WTC11 (cell line): ENCODE measurements around the gene ME2.

Source experiments
- IRF2 ChIP-seq: sonication (generic); formaldehyde crosslinking; IDR thresholded peaks from 2 replicates; pipeline ENCODE4 v1.8.0; 2022; ENCODE audit warnings: low read depth, missing genetic modification reagents, borderline replicate concordance
- NFATC4 ChIP-seq: fragments of 250-450 bp; sonication (Bioruptor Pico); IDR thresholded peaks from 2 replicates; pipeline ENCODE4 v1.9.0; 2021; ENCODE audit warnings: mild to moderate bottlenecking
- NFE2L1 ChIP-seq: sonication (generic); formaldehyde crosslinking; IDR thresholded peaks from 2 replicates; pipeline ENCODE4 v1.8.1; 2023; ENCODE audit warnings: missing genetic modification reagents
- SP1 ChIP-seq: sonication (generic); formaldehyde crosslinking; conservative IDR thresholded peaks from 2 replicates; pipeline ENCODE4 v1.8.1; 2022; ENCODE audit warnings: missing genetic modification reagents
- ZBTB43 ChIP-seq: sonication (generic); formaldehyde crosslinking; IDR thresholded peaks from 2 replicates; pipeline ENCODE4 v1.8.1; 2023; ENCODE audit warnings: mild to moderate bottlenecking, missing genetic modification reagents
- ZNF281 ChIP-seq: sonication (generic); formaldehyde crosslinking; IDR thresholded peaks from 2 replicates; pipeline ENCODE4 v1.8.0; 2023; ENCODE audit warnings: mild to moderate bottlenecking, missing genetic modification reagents
- TF ChIP-seq, protein P1 (sequence below): sonication (generic); formaldehyde crosslinking; IDR thresholded peaks from 2 replicates; pipeline ENCODE4 v1.8.0; 2022; ENCODE audit warnings: mild to moderate bottlenecking, missing genetic modification reagents
- TF ChIP-seq, protein P2 (sequence below): fragments of 200-600 bp; IDR thresholded peaks from 2 replicates; pipeline ENCODE4 v1.8.0; 2022; ENCODE audit warnings: antibody characterized with exemption
- TF ChIP-seq, protein P3 (sequence below): sonication (generic); formaldehyde crosslinking; IDR thresholded peaks from 2 replicates; pipeline ENCODE4 v1.8.1; 2023; ENCODE audit warnings: mild to moderate bottlenecking, moderate library complexity, missing genetic modification reagents
- TF ChIP-seq, protein P4 (sequence below): sonication (generic); formaldehyde crosslinking; conservative IDR thresholded peaks from 2 replicates; pipeline ENCODE4 v1.8.1; 2022; ENCODE audit warnings: mild to moderate bottlenecking, missing genetic modification reagents
- TF ChIP-seq, protein P5 (sequence below): sonication (generic); formaldehyde crosslinking; IDR thresholded peaks from 2 replicates; pipeline ENCODE4 v1.8.1; 2023; ENCODE audit warnings: mild to moderate bottlenecking, missing genetic modification reagents, moderate library complexity

GRCh38 chr18:50839341-50839740, 39.6 kb upstream of the ME2 start:
- TF ChIP-seq NFE2L1 (CRISPR knock-in tag) (no peak), ZNF281 (CRISPR knock-in tag) (no peak), SP1 (no peak), ZBTB43 (no peak), IRF2 (CRISPR knock-in tag) (no peak), NFATC4 (CRISPR knock-in tag) (no peak)
- TF ChIP-seq, protein P1, sequence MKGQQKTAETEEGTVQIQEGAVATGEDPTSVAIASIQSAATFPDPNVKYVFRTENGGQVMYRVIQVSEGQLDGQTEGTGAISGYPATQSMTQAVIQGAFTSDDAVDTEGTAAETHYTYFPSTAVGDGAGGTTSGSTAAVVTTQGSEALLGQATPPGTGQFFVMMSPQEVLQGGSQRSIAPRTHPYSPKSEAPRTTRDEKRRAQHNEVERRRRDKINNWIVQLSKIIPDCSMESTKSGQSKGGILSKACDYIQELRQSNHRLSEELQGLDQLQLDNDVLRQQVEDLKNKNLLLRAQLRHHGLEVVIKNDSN (CRISPR knock-in tag): no peak
- TF ChIP-seq, protein P2, sequence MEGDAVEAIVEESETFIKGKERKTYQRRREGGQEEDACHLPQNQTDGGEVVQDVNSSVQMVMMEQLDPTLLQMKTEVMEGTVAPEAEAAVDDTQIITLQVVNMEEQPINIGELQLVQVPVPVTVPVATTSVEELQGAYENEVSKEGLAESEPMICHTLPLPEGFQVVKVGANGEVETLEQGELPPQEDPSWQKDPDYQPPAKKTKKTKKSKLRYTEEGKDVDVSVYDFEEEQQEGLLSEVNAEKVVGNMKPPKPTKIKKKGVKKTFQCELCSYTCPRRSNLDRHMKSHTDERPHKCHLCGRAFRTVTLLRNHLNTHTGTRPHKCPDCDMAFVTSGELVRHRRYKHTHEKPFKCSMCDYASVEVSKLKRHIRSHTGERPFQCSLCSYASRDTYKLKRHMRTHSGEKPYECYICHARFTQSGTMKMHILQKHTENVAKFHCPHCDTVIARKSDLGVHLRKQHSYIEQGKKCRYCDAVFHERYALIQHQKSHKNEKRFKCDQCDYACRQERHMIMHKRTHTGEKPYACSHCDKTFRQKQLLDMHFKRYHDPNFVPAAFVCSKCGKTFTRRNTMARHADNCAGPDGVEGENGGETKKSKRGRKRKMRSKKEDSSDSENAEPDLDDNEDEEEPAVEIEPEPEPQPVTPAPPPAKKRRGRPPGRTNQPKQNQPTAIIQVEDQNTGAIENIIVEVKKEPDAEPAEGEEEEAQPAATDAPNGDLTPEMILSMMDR: no peak
- TF ChIP-seq, protein P3, sequence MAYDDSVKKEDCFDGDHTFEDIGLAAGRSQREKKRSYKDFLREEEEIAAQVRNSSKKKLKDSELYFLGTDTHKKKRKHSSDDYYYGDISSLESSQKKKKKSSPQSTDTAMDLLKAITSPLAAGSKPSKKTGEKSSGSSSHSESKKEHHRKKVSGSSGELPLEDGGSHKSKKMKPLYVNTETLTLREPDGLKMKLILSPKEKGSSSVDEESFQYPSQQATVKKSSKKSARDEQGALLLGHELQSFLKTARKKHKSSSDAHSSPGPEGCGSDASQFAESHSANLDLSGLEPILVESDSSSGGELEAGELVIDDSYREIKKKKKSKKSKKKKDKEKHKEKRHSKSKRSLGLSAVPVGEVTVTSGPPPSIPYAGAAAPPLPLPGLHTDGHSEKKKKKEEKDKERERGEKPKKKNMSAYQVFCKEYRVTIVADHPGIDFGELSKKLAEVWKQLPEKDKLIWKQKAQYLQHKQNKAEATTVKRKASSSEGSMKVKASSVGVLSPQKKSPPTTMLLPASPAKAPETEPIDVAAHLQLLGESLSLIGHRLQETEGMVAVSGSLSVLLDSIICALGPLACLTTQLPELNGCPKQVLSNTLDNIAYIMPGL (CRISPR knock-in tag): no peak
- TF ChIP-seq, protein P4, sequence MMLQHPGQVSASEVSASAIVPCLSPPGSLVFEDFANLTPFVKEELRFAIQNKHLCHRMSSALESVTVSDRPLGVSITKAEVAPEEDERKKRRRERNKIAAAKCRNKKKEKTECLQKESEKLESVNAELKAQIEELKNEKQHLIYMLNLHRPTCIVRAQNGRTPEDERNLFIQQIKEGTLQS (CRISPR knock-in tag): no peak
- TF ChIP-seq, protein P5, sequence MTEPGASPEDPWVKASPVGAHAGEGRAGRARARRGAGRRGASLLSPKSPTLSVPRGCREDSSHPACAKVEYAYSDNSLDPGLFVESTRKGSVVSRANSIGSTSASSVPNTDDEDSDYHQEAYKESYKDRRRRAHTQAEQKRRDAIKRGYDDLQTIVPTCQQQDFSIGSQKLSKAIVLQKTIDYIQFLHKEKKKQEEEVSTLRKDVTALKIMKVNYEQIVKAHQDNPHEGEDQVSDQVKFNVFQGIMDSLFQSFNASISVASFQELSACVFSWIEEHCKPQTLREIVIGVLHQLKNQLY (CRISPR knock-in tag): no peak
